ENCODE results near the gene GLG1.

The GLG1 gene

GRCh38 chr16:74608944-74609343 is 2.0 kb upstream of the GLG1 start:
- no peak for DNase-seq (ENCODE audit: low read depth, low spot score)

DNA sequence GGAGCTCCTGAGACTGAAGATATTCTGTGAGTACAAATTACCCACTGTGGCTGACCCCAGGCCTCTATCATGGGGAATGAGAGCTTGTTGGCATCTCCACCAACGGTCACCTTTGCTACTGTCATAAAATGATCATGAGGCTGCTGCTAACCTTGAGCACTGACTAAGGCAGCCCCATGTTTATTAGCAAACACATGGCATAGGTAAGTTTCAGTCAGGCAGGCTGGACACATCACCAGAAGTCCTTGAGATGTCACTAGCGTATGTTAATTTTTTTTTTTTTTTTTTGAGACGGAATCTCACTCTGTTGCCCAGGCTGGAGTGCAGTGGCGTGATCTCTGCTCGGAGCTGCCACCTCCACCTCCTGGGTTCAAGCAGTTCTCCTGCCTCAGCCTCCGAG is 1.5 kb upstream of the GLG1 start:
- DNase-seq (ENCODE audit: low read depth, low spot score) = no peak

GRCh38 chr16:74607962-74608356 is 1.0 kb upstream of the GLG1 start:
- DNase-seq (ENCODE audit: low read depth, low spot score) = no peak

DNA sequence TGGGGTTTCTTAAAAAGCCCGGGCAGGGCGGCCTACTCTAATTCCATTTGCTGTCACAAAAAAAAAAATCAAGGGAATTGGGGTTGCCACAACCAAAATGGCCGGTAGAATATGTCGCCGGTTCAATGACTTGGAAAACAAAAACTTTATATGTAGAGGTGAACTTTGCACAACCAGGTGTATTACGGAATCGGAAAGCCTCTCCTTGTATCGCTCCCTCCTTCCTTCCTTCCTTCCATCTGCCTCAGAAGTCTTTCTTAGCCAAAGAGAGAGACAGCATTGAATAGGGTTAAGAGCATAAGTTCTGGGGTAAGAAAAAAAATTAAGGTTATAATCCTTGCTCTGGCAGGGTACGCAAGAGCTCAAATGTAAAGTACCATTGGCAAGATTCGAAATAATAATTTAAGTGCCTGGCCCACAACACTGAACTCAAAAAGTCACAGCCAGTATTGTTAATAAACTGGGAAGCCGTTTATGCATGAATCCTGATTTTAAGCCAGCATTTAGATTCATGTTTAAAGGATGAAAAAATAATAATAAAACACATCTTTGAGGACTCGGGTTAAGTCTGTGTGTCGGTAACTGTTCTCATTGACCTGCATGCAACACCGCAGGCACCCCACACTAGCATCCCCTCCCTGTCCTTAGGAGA is 522 bp upstream of the GLG1 start:
- no peak for DNase-seq (ENCODE audit: low read depth, low spot score)

DNA sequence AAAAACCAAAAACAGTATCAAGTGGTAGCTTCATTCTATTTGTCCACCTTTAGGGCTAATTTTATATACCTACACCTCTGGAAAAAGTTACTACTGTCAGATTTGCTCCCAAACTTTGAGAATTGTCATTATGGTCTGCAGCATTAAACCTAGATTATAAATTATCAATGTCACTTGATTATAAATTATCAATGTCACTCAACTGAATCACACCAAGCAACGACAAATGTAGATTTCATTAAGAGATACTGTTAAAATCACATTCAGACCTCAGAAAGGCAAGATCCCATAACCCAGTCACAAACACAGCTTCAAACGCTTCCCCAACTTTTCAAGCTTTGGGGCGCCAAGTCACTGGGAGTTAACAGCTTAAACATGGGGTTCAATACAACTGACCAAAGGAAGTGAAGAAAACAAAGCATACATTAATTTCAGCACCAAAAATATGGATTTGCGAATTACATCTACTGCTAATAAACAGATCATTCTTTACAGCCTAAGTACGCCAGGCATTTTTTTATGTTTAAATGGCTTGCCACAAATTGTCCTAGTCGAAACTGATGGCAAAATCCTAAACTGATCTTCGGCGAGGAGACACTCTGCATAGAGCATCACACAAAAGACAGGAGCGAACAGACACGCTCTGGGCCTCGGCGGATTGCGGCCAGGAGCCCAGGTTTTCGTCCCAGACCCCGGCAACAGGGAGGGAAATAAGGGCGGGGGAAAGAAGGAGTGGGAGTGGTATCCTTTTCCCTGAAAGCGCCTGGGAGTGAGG is 981 bp downstream of the GLG1 start:
- no peak for DNase-seq (ENCODE audit: low read depth, low spot score)

- DNase-seq (ENCODE audit: low read depth, low spot score) = no peak
These were observed 1.6 kb downstream of the GLG1 start for GRCh38 chr16:74605332-74605731.

- no peak for DNase-seq (ENCODE audit: low read depth, low spot score)
These were observed 3.1 kb downstream of the GLG1 start for GRCh38 chr16:74603848-74604247.

- DNase-seq (ENCODE audit: low read depth, low spot score) = no peak
These were observed 5.6 kb downstream of the GLG1 start for GRCh38 chr16:74601126-74601871.

DNA sequence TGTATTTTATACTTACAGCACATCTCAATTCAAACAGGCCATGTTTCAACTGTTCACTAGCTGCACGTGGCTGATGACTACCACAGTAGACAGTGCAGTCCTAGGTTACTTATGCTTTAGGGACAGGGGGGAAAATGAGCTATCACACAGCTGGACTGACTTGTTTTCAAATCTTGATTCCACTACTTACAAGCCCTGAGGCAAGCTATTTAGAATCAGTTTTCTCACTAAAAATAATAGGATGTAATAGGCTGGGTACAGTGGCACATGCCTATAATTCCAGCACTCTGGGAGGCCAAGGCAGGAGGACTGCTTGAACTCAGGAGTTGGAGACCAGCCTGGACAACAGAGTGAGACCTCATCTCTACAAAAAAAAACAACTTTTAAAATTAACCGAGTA is 10.3 kb downstream of the GLG1 start:
- no peak for DNase-seq (ENCODE audit: low read depth, low spot score)

DNA sequence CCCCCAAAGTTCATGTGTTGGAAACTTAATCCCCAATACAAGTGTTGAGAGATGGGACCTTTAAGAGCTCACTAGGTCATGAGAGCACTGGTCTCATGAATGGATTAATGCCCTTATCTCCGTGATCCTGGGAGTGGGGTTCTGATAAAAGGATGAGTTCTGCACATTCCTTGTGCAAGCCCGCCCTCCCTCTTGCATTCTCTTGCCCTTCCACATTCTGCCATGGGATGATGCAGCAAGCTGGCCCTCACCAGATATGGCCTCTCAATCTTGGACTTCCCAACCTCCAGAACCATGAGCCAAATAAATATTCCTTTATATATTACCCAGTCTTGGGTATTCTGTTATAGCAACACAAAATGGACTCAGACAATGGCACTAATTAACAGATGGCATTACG is 14.1 kb downstream of the GLG1 start:
- DNase-seq (ENCODE audit: low read depth, low spot score) = no peak

DNA sequence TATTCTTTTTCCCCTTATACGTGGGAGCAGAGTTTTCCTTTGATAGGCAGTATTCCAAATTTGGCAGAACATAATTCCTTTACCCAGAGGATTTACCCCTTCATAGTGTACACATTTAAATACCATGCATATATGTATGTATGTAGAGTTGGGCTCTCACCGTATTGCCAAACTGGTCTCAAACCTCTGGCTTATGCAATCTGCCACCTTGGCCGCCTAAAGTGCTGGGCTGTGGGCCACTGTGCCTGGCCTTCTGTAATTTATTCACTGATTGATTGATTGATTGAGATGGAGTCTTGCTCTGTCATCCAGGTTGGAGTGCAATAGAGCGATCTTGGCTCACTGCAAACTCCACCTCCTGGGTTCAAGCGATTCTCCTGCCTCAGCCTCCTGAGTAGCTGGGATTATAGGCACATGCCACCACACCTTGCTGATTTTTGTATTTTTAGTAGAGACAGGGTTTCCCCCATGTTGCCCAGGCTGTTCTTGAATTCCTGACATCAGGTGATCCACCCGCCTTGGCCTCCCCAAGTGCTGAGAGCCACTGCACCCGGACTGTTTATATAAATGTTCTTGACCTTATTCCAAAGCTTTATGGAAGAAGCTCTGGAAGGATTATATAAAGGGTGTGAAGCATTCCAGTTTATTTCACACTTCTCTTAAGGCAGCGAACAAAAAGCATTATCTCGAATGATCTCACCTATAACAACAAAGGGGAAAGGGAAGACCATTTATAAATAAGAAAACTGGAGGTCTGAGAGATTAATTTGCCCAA is 14.9 kb downstream of the GLG1 start:
- no peak for DNase-seq (ENCODE audit: low read depth, low spot score)

DNA sequence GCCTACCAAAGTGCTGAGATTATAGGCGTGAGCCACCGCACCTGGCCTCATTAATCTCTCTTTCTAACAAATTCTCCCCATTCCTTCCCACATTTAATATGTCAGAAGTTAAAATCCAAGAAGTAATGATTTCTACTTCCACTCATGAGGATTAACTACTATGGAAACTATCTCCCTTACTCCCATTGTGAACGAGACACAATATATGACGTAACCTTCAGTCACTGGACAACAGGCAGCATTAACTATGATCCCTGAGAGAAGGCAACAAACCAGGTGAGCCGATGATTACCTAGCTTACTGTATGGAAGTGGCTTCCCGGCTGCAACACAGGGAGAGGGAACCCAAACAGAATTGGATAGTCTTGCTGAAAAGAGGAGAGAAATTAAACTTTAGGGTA is 20.0 kb downstream of the GLG1 start:
- DNase-seq (ENCODE audit: low read depth, low spot score) = no peak

DNA sequence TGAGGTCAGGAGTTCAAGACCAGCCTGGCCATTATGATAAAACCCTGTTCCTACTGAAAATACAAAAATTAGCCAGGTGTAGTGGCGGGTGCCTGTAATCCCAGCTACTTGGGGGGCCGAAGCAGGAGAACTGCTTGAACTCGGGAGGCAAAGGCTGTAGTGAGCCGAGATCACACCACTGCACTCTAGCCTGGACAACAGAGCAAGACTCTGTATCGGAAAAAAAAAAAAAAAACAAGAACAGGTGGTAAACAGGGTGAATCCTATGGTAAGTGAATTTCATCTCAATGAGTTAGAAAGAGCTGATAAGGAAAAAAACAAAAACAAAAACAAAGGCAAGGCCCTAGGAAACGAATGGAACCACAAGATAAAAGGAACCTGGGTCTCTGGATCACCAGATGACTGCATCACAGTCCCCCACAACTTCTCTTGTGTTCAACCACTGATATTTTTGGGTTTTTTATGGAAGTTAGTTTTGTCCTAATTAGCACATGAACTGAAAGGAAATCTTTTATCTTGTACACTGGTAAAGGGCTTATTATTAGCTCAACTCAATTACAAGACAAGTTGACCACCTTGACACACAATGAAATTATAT is 21.0 kb downstream of the GLG1 start:
- DNase-seq (ENCODE audit: low read depth, low spot score) = no peak

DNA sequence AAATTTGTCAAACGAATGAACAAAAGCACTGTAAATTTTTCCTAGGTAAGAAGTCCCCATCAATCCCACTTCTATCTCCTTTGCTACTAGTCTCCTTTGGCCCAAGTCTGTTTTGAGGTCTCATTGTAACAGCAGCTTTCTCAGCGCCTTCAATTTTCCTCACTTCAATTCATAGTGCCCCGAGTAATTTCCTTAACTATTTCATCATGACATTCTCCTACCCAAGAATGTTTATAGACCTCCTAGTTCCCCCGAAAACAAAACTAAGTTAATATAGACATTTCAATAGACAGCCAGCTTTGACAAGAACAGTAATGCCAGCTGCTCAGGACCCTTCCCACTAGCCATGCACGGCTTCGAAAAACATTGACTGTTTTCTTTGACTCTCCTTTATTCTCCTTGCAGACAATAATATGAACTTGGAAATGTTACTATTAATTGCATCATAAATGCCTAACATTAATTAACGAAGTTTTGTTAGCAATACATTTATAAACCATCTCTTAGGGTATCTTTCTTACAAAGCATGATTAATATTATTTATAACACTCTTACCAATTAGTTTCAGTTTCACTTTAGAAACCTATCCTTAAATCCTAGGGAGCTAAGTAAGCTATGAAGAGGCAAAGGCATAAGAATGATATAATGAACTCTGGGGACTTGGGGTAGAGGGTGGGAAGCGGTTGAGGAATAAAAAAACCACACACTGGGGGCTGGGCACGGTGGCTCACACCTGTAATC is 22.8 kb downstream of the GLG1 start:
- DNase-seq (ENCODE audit: low read depth, low spot score) = no peak

GRCh38 chr16:74582970-74583369 is 23.9 kb downstream of the GLG1 start:
- DNase-seq (ENCODE audit: low read depth, low spot score) = no peak

DNA sequence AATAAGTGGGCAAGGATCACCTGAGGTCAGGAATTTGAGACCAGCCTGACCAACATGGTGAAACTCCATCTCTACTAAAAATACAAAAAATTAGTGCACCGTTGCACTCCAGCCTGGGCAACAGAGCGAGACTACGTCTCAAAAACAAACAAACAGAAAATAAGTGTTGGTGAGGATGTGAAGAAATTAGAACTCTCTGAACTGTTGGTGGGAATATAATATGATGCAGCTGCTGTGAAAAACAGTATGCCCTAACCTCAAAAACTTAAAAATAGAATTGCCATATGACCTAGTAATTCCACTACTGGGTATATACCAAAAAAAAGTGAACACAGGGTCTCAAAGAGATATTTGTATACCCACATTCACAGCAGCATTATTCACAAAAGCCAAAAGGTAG is 26.1 kb downstream of the GLG1 start:
- DNase-seq (ENCODE audit: low read depth, low spot score) = no peak

DNA sequence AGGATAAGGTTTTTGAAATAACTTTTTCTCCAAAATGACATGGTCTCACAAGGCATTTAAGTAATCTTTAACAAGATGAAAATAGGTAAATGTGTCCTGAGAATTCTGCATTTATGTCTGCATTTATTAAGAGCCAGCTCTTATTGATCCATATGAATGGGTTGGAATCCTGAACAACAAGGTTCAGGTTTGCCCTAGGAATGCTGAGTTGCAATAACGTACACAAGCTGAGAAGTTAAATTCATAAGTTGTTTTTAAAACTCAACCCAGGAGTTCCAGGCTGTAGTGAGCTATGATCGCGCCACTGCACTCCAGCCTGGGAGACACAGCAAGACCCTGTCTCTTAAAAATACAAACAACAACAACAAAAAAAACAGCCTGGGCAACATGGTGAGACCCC is 28.1 kb downstream of the GLG1 start:
- DNase-seq (ENCODE audit: low read depth, low spot score) = no peak

DNA sequence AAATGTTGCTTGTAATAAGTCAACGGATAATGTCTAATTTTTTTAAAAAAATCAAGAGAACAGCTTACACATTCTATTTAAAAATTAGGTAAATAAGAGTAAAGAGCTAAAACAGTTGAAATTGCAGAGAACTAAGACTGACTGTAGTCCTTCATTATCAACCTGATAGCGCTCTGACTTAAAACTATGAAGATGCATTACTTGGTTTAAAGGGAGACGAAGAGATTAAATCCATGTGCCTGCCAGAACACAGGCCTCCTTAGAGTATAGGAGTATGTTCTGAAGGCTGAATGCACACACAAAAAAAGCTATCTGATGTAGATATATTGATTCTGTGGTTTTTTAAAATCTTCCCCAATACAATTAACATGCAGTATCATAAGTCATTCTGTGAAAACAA is 28.5 kb downstream of the GLG1 start:
- no peak for DNase-seq (ENCODE audit: low read depth, low spot score)

DNA sequence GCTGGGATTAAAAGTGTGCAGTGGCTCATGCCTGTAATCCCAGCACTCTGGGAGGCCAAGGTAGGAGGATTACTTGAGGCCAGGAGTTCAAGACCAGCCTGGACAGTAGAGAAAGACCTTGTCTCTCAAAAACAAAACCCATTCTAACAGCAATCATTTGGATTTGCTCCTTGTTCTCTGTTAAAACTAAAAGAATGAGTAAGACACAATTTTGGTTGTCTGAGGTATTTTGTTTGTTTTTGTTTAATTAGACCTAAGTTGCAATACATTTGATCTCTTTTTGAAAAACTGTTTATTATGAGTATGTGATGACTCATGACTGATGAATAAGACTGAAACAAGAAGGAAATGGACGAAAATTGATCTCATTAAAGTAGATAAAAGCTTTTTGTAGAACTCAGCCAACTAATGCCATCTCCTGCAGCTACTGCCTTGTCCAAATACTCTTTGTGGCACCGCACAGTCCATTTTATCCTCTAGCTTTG is 29.0 kb downstream of the GLG1 start:
- no peak for DNase-seq (ENCODE audit: low read depth, low spot score)

GRCh38 chr16:74575807-74576643 is 30.9 kb downstream of the GLG1 start:
- no peak for DNase-seq (ENCODE audit: low read depth, low spot score)
